ENCODE results near the gene LHFPL6. TPM values are rescaled to one million over a fixed set of nuclear protein-coding genes. Genes with fewer than 3 reads are reported as not detected.

LHFPL6 gene
- total and polyA plus RNA-seq, 8 donors = 50.5 to 113 (median 80.2) TPM

DNA sequence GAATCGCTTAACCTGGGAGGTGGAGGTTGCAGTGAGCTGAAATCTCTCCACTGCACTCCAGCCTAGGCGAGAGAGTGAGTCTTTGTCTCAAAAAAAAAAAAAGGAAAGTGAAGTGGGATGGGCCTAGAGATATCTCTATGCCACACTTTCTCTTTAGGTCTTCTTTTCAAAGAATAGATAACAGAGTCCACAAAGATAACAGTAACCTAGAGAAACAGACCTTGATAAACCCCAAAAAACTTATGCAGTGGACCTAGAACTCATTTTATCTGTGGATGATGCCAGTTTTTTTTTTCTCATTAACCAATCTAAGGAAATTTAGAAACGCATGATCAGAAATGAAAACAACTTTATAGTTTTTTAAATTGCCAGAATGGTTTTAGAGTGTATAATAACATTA is 227.4 kb downstream of the LHFPL6 start:
- no peaks in the 10 kb centered on the region for H3K9me3 ChIP-seq
- intact Hi-C loops (cut with DNase I) = no loop called here
- ATAC-seq (no peak), DNase-seq (no peak)
- no peaks in the 10 kb centered on the region for H3K27me3 ChIP-seq
- no peak overlapping the region for H3K27ac ChIP-seq
- no peaks in the 10 kb centered on the region for H3K4me1 ChIP-seq
- TF ChIP-seq, protein P1, sequence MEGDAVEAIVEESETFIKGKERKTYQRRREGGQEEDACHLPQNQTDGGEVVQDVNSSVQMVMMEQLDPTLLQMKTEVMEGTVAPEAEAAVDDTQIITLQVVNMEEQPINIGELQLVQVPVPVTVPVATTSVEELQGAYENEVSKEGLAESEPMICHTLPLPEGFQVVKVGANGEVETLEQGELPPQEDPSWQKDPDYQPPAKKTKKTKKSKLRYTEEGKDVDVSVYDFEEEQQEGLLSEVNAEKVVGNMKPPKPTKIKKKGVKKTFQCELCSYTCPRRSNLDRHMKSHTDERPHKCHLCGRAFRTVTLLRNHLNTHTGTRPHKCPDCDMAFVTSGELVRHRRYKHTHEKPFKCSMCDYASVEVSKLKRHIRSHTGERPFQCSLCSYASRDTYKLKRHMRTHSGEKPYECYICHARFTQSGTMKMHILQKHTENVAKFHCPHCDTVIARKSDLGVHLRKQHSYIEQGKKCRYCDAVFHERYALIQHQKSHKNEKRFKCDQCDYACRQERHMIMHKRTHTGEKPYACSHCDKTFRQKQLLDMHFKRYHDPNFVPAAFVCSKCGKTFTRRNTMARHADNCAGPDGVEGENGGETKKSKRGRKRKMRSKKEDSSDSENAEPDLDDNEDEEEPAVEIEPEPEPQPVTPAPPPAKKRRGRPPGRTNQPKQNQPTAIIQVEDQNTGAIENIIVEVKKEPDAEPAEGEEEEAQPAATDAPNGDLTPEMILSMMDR (IDR thresholded peaks at IDR 0.05) = no peak
- no peaks in the 10 kb centered on the region for H3K36me3 ChIP-seq
- H3K4me3 ChIP-seq = no peak overlapping the region

GRCh38 chr13:39374741-39375189 is 228.2 kb downstream of the LHFPL6 start:
- Histone ChIP-seq H3K4me3 (no peak overlapping the region), H3K27ac (no peak overlapping the region), H3K4me1 (no peaks in the 10 kb centered on the region), H3K9me3 (no peaks in the 10 kb centered on the region), H3K36me3 (no peaks in the 10 kb centered on the region), H3K27me3 (no peaks in the 10 kb centered on the region)
- TF ChIP-seq, protein P1 (IDR thresholded peaks at IDR 0.05) = no peak
- intact Hi-C loops (cut with DNase I) = no loop called here
- no peak for ATAC-seq
- no peak for DNase-seq

- no peaks in the 10 kb centered on the region for H3K36me3 ChIP-seq
- ATAC-seq (no peak), DNase-seq (no peak)
- H3K4me3 ChIP-seq = no peak overlapping the region
- no peak overlapping the region for H3K27ac ChIP-seq
- no peaks in the 10 kb centered on the region for H3K4me1 ChIP-seq
- TF ChIP-seq, protein P1 (IDR thresholded peaks at IDR 0.05) = no peak
- intact Hi-C loops (cut with DNase I) = no loop called here
- no peaks in the 10 kb centered on the region for H3K27me3 ChIP-seq
- no peaks in the 10 kb centered on the region for H3K9me3 ChIP-seq
Observed at GRCh38 chr13:39373145-39373544, 229.8 kb downstream of the LHFPL6 start.

GRCh38 chr13:39371706-39372105 is 231.3 kb downstream of the LHFPL6 start:
- ATAC-seq (no peak), DNase-seq (no peak)
- Histone ChIP-seq H3K27me3 (no peaks in the 10 kb centered on the region), H3K9me3 (no peaks in the 10 kb centered on the region), H3K27ac (no peak overlapping the region), H3K4me1 (no peaks in the 10 kb centered on the region), H3K36me3 (no peaks in the 10 kb centered on the region), H3K4me3 (no peak overlapping the region)
- TF ChIP-seq, protein P1 (IDR thresholded peaks at IDR 0.05) = no peak
- intact Hi-C loops (cut with DNase I) = no loop called here

- no peaks in the 10 kb centered on the region for H3K9me3 ChIP-seq
- no peaks in the 10 kb centered on the region for H3K27me3 ChIP-seq
- no peak for ATAC-seq
- no peak overlapping the region for H3K27ac ChIP-seq
- intact Hi-C loops (cut with DNase I) = no loop called here
- no peaks in the 10 kb centered on the region for H3K36me3 ChIP-seq
- TF ChIP-seq, protein P1 (IDR thresholded peaks at IDR 0.05) = no peak
- no peak overlapping the region for H3K4me3 ChIP-seq
- no peak for DNase-seq
- H3K4me1 ChIP-seq = no peaks in the 10 kb centered on the region
Observed at GRCh38 chr13:39370554-39370953, 232.4 kb downstream of the LHFPL6 start.
